NCI-H1417 (cell line): ENCODE results near the gene CIDEB.

ENCODE experiments used
- DNase-seq, 3 experiments: peaks; one replicate each; lab custom pipeline; 2025; lab: John Stamatoyannopoulos, UW

CIDEB gene

DNA sequence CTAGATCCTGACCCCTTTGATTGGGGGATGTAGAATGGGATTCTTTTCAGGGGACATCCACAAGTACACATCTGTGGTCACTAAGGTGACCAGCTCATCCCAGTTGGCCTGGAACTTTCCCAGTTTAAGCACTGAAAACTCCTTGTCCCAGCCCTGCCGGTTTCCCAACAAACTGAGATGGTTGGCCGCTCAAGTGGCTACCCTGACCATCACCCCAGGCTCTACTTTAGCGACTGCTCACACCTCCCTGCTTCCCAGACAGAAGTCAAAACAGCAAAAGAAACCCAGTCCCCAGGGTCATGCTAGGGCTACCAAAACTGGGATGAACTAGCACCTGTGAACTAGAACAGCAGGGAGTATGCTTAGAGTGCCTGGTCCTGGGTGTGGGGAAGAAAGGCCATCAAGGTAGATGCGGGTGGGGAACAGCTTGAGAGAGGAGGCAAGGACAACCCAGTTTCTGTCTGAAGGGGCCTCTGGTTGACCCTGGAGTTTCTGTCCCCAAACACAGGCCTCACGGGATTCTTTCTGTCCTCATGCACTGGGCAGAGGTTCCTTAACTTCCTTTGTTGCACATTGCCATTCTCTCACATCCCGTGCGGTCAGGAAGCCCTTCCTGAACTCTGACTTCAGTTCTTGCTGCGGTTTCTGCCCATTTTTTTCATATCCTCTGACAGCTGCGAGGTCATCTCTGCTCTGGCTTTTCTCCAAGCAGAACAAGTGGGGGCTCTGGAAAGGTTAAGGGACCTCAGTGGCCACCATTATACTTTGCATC is 5.1 kb upstream of the CIDEB start:
- DNase-seq = no peak

DNA sequence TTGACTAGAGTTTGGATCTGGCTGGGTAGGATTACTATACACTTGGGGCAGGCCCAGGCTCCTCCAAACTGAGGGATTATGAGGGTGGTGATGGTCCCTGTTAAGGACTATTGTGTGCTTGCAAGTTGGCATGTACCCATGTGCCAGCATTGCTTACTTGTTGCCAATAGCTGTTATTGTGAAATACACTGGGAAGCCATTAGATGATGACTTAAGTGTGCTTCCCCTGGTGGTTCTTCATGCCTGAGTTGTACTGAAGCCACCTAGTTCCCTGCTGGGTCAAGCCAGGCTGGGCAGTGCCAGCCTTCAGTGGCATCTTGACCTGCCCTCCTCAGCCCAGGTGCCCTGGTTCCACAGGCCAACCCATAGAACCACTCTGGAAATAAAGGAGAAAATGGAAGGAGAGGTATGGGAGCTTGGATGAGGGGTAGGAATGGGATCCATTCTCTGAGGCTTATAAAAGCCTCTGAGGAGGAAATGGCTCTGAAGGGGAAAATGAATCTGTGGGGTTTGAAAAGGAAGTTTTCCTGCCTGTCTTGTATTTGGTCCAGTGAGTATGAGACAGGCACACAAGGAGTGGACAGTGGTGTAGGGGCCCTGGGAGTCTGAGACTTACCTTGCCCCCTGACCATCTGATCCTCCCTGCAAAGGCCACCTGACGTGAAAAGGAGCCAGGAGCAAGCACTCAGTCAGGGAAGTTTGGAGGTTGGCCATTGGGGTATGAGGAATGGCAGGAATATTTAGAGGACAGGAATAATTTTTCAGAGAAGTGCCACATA is 4.2 kb upstream of the CIDEB start:
- DNase-seq = peak in 1 of 3 experiments; percentile 52

DNA sequence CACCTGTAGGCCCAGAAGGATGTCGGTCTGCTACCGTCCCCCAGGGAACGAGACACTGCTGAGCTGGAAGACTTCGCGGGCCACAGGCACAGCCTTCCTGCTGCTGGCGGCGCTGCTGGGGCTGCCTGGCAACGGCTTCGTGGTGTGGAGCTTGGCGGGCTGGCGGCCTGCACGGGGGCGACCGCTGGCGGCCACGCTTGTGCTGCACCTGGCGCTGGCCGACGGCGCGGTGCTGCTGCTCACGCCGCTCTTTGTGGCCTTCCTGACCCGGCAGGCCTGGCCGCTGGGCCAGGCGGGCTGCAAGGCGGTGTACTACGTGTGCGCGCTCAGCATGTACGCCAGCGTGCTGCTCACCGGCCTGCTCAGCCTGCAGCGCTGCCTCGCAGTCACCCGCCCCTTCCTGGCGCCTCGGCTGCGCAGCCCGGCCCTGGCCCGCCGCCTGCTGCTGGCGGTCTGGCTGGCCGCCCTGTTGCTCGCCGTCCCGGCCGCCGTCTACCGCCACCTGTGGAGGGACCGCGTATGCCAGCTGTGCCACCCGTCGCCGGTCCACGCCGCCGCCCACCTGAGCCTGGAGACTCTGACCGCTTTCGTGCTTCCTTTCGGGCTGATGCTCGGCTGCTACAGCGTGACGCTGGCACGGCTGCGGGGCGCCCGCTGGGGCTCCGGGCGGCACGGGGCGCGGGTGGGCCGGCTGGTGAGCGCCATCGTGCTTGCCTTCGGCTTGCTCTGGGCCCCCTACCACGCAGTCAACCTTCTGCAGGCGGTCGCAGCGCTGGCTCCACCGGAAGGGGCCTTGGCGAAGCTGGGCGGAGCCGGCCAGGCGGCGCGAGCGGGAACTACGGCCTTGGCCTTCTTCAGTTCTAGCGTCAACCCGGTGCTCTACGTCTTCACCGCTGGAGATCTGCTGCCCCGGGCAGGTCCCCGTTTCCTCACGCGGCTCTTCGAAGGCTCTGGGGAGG is 3.1 kb upstream of the CIDEB start, which contains the start of gene LTB4R:
LTB4R (plus strand) TSS at position 857 of the 959 bp plus-strand sequence. CDS start 4,150 bp downstream, outside the sequence.
- DNase-seq = peak; percentile 85 to 97 (median 96)

DNA sequence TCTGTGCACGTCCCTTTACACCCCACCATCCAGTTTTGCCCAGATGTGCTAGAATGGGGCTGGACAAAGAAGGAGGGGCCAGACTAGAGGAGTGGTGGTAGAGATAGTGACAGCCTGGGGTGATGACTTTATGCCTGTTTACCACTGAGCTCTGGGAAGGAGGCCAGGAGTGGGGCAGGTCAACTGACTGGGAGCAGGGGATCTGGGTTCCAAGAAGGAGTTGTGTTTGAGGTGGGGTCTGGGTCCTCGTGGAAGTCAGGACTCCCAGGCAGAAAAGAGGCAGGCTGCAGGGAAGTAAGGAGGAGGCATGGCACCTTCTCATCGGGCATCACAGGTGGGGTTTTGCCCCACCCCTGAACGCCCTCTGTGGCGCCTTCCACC is 2.5 kb upstream of the CIDEB start:
- no peak for DNase-seq

DNA sequence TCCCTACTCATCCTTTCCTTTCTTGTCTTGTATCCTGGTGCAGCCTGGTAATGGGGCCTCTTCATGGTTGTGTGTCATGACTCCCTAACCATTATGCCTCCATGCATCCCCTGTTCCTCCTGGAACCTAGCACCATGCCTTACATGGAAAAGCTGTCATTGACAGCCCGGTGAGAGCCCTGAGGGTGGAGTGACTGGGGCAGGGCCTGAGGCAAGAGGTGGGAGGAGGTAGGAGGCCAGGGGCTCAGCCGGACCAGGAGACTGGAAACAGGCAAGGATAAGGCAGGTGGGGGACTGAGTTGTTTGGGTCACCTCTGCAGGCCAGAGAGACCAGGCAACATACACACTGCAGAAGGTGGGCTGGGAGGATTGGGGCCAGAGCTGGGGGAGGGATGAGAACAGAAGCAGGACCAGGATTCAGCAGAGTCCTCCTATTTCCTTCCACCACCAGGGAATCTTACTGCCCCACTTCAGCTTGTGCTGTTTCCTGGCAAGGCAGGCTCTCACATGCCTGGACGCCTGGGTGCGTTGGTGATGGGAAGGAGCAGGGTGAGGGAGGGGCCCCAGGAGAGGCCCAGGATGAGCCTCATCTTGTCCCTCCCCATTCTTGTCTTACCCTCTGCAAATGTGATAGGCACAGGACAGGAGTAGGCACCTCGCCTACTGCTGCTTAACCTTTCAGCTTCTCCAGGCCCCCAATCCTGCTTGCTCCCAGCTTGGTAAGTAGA is 1.9 kb upstream of the CIDEB start, which contains the start of gene LTB4R2:
LTB4R2 (plus strand) TSS at position 603 of the 727 bp plus-strand sequence. CDS start 525 bp downstream, outside the sequence.
- DNase-seq = peak in 1 of 3 experiments; percentile 42

DNA sequence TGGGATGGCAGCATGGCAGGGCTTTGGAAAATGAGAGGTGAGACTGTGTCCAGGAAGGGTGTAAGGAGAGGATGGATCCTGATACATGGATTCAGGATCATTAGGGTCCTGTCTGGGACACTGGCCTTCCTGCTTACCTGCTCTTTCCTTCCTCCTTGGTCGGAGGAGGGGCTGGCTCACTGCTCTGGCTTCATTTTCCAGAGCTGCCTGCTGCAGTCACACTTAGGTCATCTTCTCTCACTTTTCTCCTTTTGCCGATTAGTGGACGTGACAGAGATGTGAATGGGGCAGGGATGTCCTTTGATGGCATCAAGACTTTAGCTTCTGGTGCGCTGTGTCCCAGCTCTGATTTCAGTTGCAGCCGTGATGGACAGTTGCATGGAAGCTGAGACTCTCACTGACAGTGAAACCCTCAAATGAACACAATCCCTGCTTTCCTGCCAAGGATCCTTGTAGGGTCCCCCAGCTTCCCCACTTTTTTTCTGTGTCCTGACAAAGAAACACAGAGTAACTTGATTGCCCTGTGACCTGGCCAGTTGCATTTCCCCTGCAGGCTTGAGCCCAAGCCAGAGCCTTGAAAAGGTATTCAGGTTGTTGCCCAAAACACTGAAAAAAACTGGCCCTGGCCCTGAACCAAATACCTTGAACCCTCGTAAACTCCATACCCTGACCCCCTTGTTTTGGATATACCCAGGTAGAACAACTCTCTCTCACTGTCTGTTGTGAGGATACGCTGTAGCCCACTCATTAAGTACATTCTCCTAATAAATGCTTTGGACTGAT is 756 bp upstream of the CIDEB start:
- DNase-seq = no peak

DNA sequence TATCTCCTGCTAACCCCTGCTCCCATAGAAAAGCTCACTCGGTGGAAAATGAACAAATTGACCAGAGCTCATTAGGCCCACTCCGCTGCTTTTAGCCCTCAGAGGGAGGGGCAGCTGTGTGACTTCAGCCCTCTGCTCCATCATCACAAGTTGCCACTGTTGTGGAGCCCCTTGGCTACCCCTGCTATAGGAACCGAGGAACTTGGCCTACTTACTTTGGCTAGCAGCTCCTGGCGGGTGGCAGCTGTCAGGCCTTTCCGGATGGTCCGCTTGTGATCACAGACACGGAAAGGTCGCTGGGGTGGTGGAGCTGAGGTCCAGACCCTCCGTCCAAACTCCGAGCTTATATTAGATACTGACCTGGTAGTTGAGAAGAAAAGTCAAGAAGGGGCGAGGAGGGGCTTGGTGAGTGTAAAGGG is 612 bp downstream of the CIDEB start:
- no peak for DNase-seq

DNA sequence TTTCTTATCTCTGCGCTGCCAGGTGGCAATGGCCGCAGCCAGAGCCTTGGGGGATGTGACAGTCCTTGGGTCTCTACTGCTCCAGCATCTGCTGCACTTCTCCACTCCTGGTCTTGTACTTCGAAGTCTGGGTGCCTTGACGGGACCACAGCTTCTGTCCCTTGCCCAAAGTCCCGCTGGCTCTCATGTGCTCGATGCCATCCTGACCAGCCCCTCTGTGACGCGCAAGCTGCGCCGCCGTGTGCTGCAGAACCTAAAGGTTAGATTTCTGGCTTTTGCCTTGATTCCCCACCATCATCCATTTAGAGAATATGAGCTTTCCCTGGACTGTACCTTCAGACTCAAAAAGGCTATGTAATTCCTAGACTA is 3.8 kb downstream of the CIDEB start:
- DNase-seq = no peak

DNA sequence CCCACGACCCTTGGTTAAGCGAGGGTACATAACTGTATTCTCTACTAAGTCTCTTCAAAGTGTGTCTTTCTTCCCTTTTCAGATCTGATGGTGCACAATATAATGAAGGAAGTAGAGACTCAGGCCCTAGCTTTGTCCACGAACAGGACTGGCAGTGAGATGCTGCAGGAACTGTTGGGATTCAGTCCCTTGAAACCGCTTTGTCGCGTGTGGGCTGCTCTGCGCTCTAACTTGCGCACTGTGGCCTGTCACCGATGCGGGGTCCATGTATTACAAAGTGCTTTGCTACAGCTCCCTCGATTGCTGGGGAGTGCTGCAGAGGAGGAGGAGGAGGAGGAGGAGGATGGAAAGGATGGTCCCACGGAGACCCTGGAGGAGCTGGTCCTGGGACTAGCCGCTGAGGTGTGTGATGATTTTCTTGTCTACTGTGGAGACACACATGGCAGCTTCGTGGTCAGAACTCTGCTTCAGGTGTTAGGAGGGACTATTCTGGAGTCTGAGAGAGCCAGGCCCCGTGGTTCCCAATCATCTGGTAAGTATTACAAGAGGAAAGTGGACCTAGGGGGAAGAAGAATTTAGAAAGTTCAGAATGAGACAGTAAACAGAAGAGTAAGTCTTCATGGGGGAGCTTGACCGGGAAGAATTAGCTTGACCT is 7.3 kb downstream of the CIDEB start:
- no peak for DNase-seq

DNA sequence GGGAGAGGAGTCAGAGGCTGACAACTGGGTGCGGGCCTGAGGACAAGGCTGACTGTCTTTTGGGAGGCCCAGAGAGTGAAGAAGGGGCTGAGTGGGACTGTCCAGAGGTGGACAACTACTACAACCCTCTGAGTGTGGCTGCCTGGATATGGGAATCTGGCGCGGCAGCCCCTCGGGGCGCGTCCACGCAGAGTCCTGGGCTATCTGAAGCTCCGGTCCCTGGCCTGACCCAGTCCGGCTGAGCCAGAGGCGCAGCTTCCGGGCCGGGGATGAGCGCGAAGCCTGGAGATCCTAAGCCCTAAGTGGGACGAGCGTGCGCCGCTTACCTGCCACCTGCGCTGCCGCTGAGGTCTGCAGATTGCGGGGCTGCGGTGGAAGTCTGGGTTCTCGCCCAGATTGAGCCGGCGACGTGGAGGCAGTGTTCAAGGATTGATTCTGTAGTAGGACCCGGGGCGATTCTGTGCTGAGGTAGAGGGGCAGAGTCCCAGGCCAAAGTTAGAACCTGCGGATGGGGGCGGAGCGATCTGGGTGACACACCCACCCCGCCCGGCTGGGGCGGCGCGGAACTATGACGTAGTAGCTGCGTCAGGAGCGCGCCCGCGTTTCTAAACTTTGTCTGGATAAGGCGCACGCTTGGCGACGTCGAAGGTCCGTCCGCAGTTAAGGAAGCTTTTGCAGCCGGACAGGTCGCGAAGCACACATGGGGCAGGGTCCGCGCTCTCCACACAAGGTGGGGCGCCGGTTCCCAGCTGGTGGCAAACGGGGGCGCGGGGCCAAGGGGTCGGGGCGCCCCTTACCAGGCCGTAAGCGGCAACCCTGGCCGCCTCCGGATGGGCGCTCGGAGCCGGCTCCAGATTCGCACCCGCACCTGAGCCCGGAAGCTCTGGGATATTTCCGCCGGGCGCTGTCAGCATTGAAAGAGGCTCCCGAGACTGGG is 8.3 kb downstream of the CIDEB start, which contains the start of the genes DHRS1 and NOP9:
DHRS1 (minus strand) TSS at position 526 of the 937 bp plus-strand sequence. CDS start 674 bp downstream, outside the sequence.
NOP9 (plus strand) TSS at position 596 of the 937 bp plus-strand sequence; CDS start at position 701, 105 bp downstream.
- peak; percentile 87 to 92 (median 91) for DNase-seq

DNA sequence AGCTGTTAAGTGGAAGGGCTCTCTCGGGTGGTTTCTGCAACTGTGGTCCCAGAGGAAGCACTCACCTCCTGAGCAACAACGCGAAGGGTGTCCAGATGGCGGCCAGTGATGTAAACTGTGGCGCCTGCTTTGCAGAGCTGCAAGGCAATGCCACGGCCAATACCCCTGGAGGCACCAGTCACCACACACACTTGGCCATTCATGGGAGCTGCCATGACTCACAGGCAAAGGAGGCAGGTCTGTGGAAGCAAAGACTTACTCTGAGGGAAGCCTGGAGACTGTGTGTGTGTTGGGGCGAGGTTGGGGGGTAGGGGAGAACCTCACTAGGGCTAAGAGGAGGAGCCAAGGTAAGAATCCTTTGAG is 8.9 kb downstream of the CIDEB start:
- peak in 1 of 3 experiments; percentile 45 for DNase-seq

DNA sequence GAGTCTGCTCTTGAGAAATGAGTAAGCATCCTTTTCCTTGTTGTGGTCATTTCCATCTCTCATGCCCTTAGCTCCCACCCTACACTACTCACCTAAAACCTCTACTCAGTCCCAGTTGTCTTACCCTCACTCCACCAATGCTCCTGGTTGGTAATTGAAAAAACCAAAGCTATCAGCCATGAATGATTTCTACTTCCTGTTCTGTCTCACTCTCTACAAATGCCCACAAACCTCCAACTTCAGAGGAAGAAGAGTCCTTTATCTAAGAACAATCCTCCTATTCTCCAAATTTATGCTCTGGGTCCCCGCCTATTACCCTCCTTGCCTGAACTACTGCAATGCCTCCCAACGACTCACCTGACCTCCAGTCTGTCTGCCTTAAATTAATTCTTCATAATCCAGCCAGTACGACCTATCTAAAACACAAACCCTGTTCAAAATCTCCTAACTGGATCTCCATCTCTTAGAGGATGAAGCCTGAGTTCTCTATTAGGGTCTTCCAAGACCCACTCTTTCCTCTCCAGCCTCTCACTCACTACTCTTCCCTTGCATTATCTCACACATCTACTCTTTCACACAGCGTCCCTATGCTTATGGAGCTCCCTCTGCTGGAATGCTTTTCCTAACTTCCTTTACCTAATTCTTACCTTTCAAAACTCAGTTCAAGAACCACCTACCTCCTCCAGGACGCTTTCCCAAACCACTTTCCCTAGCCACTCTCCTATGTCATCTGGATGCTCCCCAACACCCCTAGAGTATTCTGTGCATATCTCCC is 10.4 kb downstream of the CIDEB start:
- peak in 2 of 3 experiments; percentile 12 to 51 for DNase-seq

DNA sequence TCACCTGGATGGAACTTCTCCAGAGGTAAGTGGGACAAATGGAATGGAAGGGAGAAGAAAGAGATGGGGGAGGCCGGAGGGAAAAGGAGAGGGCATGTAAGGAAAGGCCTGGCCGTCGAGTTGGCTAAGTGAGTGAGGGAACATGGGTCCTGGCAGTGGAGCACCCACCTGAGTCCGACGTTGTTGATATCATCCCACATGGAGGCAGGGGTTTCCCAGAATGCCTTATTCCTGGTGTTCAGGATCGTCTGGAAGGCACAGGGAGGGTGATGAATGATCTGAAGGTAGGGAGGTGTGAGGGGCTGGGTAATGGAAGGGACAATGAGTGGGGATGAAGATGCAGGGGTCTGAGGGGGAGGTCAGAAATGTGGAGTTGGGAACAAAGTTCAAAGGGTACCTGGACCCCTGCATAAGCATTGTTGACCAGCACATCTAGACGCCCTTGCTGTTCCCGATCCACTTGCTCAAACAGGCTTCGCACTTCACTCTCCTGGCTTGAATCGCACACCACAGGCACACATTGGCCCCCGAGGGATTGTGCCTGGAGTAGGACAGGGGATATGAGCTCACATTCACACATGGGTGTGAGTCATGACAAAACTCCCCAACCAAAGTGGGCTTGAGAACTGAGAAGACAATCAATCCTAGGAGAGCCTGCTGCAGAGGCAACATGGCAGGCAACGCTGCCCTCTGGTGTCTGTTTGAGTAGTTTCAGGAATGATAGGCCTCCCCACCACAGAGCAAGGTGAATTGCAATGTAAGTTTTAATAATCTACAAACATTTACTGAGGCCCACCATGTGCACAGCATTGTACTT is 11.2 kb downstream of the CIDEB start:
- DNase-seq = peak; percentile 53 to 76 (median 54)

DNA sequence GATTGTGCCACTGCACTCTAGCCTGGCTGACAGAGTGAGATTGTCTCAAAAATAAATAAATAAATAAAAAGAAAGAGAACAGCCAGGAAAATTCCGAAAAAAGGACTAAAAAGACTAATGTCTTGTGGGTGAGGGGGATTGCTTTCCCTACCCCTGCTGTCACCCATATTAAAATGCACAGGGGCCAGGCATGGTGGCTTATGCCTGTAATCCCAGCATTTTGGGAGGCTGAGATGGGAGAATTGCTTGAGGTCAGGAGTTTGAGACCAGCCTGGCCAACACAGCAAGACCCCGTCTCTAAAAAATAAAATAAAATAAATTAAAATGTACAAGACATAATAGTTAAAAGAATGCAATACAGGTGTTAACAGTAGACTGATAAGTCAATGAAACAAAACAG is 14.3 kb downstream of the CIDEB start:
- no peak for DNase-seq

DNA sequence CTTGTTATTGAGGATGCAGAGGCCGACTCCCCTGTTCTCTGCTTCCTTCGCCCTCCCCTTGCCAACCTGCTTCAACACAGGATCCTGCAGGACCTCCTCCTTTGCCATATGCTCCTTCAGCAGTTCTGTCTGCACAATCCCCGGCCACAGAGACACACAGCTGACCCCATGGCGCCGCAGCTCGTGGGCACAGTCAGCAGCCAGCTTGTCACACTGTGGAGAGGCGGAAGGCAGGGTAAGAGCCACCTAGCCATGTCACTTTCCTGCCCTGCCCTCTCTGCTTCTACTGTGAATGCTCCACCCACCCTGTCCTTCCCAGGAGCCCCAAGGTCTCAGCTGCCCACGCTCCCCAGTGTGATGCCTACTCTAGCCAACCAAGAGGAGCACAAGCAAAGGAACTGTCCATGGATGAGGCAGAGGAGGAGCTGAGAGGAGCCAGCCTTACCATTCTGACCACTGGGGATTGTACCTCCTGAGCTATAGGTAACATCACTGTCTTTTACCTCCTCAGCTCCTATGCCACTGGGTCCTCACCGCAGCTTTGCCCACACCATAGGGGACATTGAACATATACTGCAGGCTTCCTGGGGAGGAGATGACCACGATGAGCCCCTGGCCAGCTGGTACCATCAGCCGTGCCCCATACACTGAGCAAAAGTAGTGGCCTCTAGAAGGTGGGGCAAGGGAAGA is 15.5 kb downstream of the CIDEB start:
- DNase-seq = no peak

DNA sequence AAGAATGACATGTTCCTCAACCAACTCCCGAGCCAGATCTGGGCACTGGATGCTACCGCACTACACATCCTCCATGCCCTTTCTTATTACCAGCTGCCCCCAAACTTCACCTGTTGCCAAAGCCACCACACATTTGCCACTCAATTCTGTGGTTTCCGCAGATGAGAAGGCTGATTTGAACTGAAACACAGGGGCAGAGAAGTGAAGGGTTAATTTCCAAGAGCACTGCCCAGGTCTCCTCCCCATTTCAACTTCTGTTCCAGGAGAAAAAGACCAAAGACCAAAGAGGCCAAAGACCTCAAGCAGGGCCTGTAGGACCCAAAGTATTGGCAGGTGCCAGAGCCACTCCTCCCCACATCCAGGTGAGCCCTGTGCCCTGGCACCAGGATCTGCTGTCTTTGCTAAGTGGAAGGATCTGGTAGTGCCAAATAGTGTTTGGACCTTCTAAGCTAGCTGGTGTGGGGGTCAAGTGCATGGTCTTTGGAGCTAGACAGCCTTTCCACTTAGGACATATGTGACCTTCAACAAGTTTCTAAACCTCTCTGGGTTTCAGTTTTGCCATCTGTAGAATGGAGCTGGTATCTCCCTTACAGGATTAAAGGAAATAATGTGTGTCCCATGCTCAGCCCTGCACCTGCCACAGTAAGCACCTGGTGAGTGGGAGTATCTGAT is 16.2 kb downstream of the CIDEB start:
- DNase-seq = no peak
